ENCODE data around the gene CD38.
A peak's percentile ranks its signal among the peaks of the same experiment; 100 is the strongest.
"Not testable (repeated sequence)": the region's sequence is repeated elsewhere in the genome, so short reads cannot be mapped to it uniquely, and the experiment has no call there.

Gene CD38

GRCh38 chr4:15778289-15779241 is at the start of gene CD38:
CD38 (plus strand) TSS chr4:15778328; CDS start chr4:15778415, 87 bp downstream.
- in situ Hi-C loops (cut with HindIII; ENCODE audit: low pct_ligation_motif_present, low pct_unique_long_range_greater_than_20kb, low sequenced_read_pairs): no loop called here

GRCh38 chr4:15729910-15730533 is 48.1 kb upstream of the CD38 start:
- in situ Hi-C loops (cut with HindIII; ENCODE audit: low pct_ligation_motif_present, low pct_unique_long_range_greater_than_20kb, low sequenced_read_pairs): no loop called here
- peak; percentile 53 for DNase-seq

More at GRCh38 chr4:15778289-15779241, at the start of gene CD38:
- no peak for DNase-seq

- in situ Hi-C loops (cut with HindIII; ENCODE audit: low pct_ligation_motif_present, low pct_unique_long_range_greater_than_20kb, low sequenced_read_pairs); DNase-seq: not testable (repeated sequence)
These were observed 45.1 kb upstream of the CD38 start for GRCh38 chr4:15733061-15733460.

- no peak for DNase-seq
- in situ Hi-C loops (cut with HindIII; ENCODE audit: low pct_ligation_motif_present, low pct_unique_long_range_greater_than_20kb, low sequenced_read_pairs): no loop called here
These were observed 42.6 kb upstream of the CD38 start for GRCh38 chr4:15735536-15735935.

GRCh38 chr4:15736514-15737050 is 41.5 kb upstream of the CD38 start:
- no peak for DNase-seq
- in situ Hi-C loops (cut with HindIII; ENCODE audit: low pct_ligation_motif_present, low pct_unique_long_range_greater_than_20kb, low sequenced_read_pairs): no loop called here

- DNase-seq: no peak
- in situ Hi-C loops (cut with HindIII; ENCODE audit: low pct_ligation_motif_present, low pct_unique_long_range_greater_than_20kb, low sequenced_read_pairs): no loop called here
These were observed 40.9 kb upstream of the CD38 start for GRCh38 chr4:15737255-15737654.

GRCh38 chr4:15738877-15739276 is 39.3 kb upstream of the CD38 start:
- DNase-seq: no peak

GRCh38 chr4:15740764-15741404 is 37.2 kb upstream of the CD38 start:
- in situ Hi-C loops (cut with HindIII; ENCODE audit: low pct_ligation_motif_present, low pct_unique_long_range_greater_than_20kb, low sequenced_read_pairs): no loop called here

More at GRCh38 chr4:15738877-15739276, 39.3 kb upstream of the CD38 start:
- in situ Hi-C loops (cut with HindIII; ENCODE audit: low pct_ligation_motif_present, low pct_unique_long_range_greater_than_20kb, low sequenced_read_pairs): no loop called here

GRCh38 chr4:15742083-15742582 is 36.0 kb upstream of the CD38 start:
- in situ Hi-C loops (cut with HindIII; ENCODE audit: low pct_ligation_motif_present, low pct_unique_long_range_greater_than_20kb, low sequenced_read_pairs): no loop called here
- DNase-seq: no peak

More at GRCh38 chr4:15740764-15741404, 37.2 kb upstream of the CD38 start:
- no peak for DNase-seq

GRCh38 chr4:15742637-15743036 is 35.5 kb upstream of the CD38 start:
- in situ Hi-C loops (cut with HindIII; ENCODE audit: low pct_ligation_motif_present, low pct_unique_long_range_greater_than_20kb, low sequenced_read_pairs): no loop called here
- no peak for DNase-seq

- DNase-seq: no peak
- in situ Hi-C loops (cut with HindIII; ENCODE audit: low pct_ligation_motif_present, low pct_unique_long_range_greater_than_20kb, low sequenced_read_pairs): no loop called here
These were observed 34.0 kb upstream of the CD38 start for GRCh38 chr4:15744016-15744545.

GRCh38 chr4:15746110-15746509 is 32.0 kb upstream of the CD38 start:
- DNase-seq: no peak
- in situ Hi-C loops (cut with HindIII; ENCODE audit: low pct_ligation_motif_present, low pct_unique_long_range_greater_than_20kb, low sequenced_read_pairs): no loop called here

GRCh38 chr4:15749001-15749400 is 29.1 kb upstream of the CD38 start:
- DNase-seq: no peak
- in situ Hi-C loops (cut with HindIII; ENCODE audit: low pct_ligation_motif_present, low pct_unique_long_range_greater_than_20kb, low sequenced_read_pairs): no loop called here

GRCh38 chr4:15751153-15751552 is 27.0 kb upstream of the CD38 start:
- in situ Hi-C loops (cut with HindIII; ENCODE audit: low pct_ligation_motif_present, low pct_unique_long_range_greater_than_20kb, low sequenced_read_pairs): no loop called here
- DNase-seq: no peak

- in situ Hi-C loops (cut with HindIII; ENCODE audit: low pct_ligation_motif_present, low pct_unique_long_range_greater_than_20kb, low sequenced_read_pairs): no loop called here
These were observed 25.0 kb upstream of the CD38 start for GRCh38 chr4:15753081-15753480.

GRCh38 chr4:15753786-15754185 is 24.3 kb upstream of the CD38 start:
- DNase-seq: no peak
- in situ Hi-C loops (cut with HindIII; ENCODE audit: low pct_ligation_motif_present, low pct_unique_long_range_greater_than_20kb, low sequenced_read_pairs): no loop called here

More at GRCh38 chr4:15753081-15753480, 25.0 kb upstream of the CD38 start:
- no peak for DNase-seq

- in situ Hi-C loops (cut with HindIII; ENCODE audit: low pct_ligation_motif_present, low pct_unique_long_range_greater_than_20kb, low sequenced_read_pairs): no loop called here
- DNase-seq: no peak
These were observed 23.8 kb upstream of the CD38 start for GRCh38 chr4:15754323-15754722.

GRCh38 chr4:15755321-15756155 is 22.6 kb upstream of the CD38 start:
- DNase-seq: no peak
- in situ Hi-C loops (cut with HindIII; ENCODE audit: low pct_ligation_motif_present, low pct_unique_long_range_greater_than_20kb, low sequenced_read_pairs): no loop called here
